IMR-90 (cell line): ENCODE results near the gene TALDO1. TPM values are rescaled to one million over a fixed set of nuclear protein-coding genes. Genes with fewer than 3 reads are reported as not detected.
A peak's percentile ranks its signal among the peaks of the same experiment; 100 is the strongest.

Experiments
- ATAC-seq: fragments of 200-7000 bp; cut with Tn5 transposase; 2 replicates; pipeline ENCODE4 v1.9.1; 2020; ENCODE audit warnings: low read depth, mild to moderate bottlenecking, moderate library complexity
- BruUV-seq: library from RNA; stranded (reverse); fragments of 400-500 nt; replicated peaks from 2 replicates; lab custom pipeline; 2021; lab: Mats Ljungman, UMichigan
- CTCF ChIA-PET: fragments of 300-600 bp; formaldehyde crosslinking; extraction: SDS; loops from one replicate; lab custom pipeline; 2021; ENCODE audit warnings: antibody characterized with exemption; lab: Yijun Ruan, JAX
- POLR2A ChIA-PET: fragments of 300-600 bp; sonication (Branson Sonifier 250); formaldehyde crosslinking; loops from one replicate; lab custom pipeline; 2022; ENCODE audit warnings: antibody characterized with exemption; ENCODE audit not compliant: unreplicated experiment; lab: Charles Lee
- DNase-seq: peaks from one replicate; pipeline ENCODE4 v3.0.0; 2013
- H2AFZ ChIP-seq: replicated peaks from 2 replicates; pipeline ENCODE3; 2013; ENCODE audit warnings: low read length, mild to moderate bottlenecking; ENCODE audit not compliant: poor library complexity
- H2AK5ac ChIP-seq: 2 replicates; pipeline ENCODE4 v1.6.1; 2013; ENCODE audit warnings: low read depth, low read length, inconsistent platforms
- H2AK9ac ChIP-seq: replicated peaks from 2 replicates; pipeline ENCODE3; 2013; ENCODE audit warnings: mild to moderate bottlenecking, low read depth, low read length, moderate library complexity; ENCODE audit not compliant: poor library complexity
- H2BK120ac ChIP-seq: 2 replicates; pipeline ENCODE4 v1.6.1; 2013; ENCODE audit warnings: low read depth, low read length, inconsistent platforms
- H2BK15ac ChIP-seq: 3 replicates; pipeline ENCODE4 v1.6.1; 2013; ENCODE audit warnings: low read depth, low read length, inconsistent platforms
- H2BK20ac ChIP-seq: 2 replicates; pipeline ENCODE4 v1.6.1; 2013; ENCODE audit warnings: low read depth, mild to moderate bottlenecking, inconsistent platforms, low read length, moderate library complexity
- H2BK5ac ChIP-seq: 2 replicates; pipeline ENCODE4 v1.6.1; 2013; ENCODE audit warnings: mild to moderate bottlenecking, low read depth, low read length, inconsistent platforms; ENCODE audit not compliant: poor library complexity, severe bottlenecking
- H3K14ac ChIP-seq: replicated peaks from 2 replicates; pipeline ENCODE4 v1.6.1; 2013; ENCODE audit warnings: low read depth, low read length, inconsistent platforms
- H3K18ac ChIP-seq: 2 replicates; pipeline ENCODE4 v1.6.1; 2013; ENCODE audit warnings: low read depth, low read length, control low read depth
- H3K23ac ChIP-seq: 2 replicates; pipeline ENCODE4 v1.6.1; 2013; ENCODE audit warnings: low read depth, low read length, inconsistent platforms
- H3K27ac ChIP-seq: 2 replicates; pipeline ENCODE4 v1.5.1; 2013; ENCODE audit warnings: mild to moderate bottlenecking, control low read depth, low read length; ENCODE audit not compliant: insufficient read depth
- H3K27me3 ChIP-seq: 2 replicates; pipeline ENCODE4 v1.6.1; 2013; ENCODE audit warnings: low read length; ENCODE audit not compliant: control insufficient read depth, insufficient read depth
- H3K36me3 ChIP-seq: 2 replicates; pipeline ENCODE4 v1.6.1; 2013; ENCODE audit warnings: low read length, mixed read lengths; ENCODE audit not compliant: control insufficient read depth, insufficient read depth
- H3K4ac ChIP-seq: 2 replicates; pipeline ENCODE4 v1.6.1; 2013; ENCODE audit warnings: low read depth, low read length, inconsistent platforms
- H3K4me1 ChIP-seq: 2 replicates; pipeline ENCODE4 v1.6.1; 2013; ENCODE audit warnings: low read length, mixed read lengths; ENCODE audit not compliant: control insufficient read depth, insufficient read depth
- H3K4me2 ChIP-seq: 2 replicates; pipeline ENCODE4 v1.6.1; 2013; ENCODE audit warnings: low read depth, mild to moderate bottlenecking, control low read depth, low read length, moderate library complexity
- H3K4me3 ChIP-seq: 2 replicates; pipeline ENCODE4 v1.5.1; 2013; ENCODE audit warnings: low read depth, mild to moderate bottlenecking, control low read depth, low read length, moderate library complexity; ENCODE audit not compliant: insufficient read depth
- H3K56ac ChIP-seq: 2 replicates; pipeline ENCODE4 v1.6.1; 2013; ENCODE audit warnings: low read length, inconsistent platforms; ENCODE audit not compliant: insufficient read depth; ENCODE audit errors: extremely low read depth
- H3K79me1 ChIP-seq, 2 experiments: 2 replicates each; pipeline ENCODE4 v1.6.1; 2013; ENCODE audit warnings: low read length in 2 of 2, inconsistent platforms in 1 of 2, low read depth in 1 of 2
- H3K9ac ChIP-seq: 2 replicates; pipeline ENCODE4 v1.6.1; 2013; ENCODE audit warnings: low read depth, low read length, control low read depth
- H3K9me1 ChIP-seq: 2 replicates; pipeline ENCODE4 v1.6.1; 2013; ENCODE audit warnings: low read length, inconsistent platforms; ENCODE audit not compliant: insufficient read depth
- H3K9me3 ChIP-seq: 2 replicates; pipeline ENCODE4 v1.6.1; 2013; ENCODE audit warnings: low read length; ENCODE audit not compliant: control insufficient read depth, insufficient read depth
- H4K20me1 ChIP-seq: 2 replicates; pipeline ENCODE4 v1.6.1; 2013; ENCODE audit warnings: low read length, inconsistent platforms; ENCODE audit not compliant: insufficient read depth
- H4K5ac ChIP-seq: 2 replicates; pipeline ENCODE4 v1.6.1; 2013; ENCODE audit warnings: mild to moderate bottlenecking, low read depth, low read length, control low read depth
- H4K8ac ChIP-seq, 2 experiments: 2 replicates each; pipeline ENCODE4 v1.6.1; 2013; ENCODE audit warnings: low read depth in 2 of 2, low read length in 2 of 2, control low read depth in 1 of 2, inconsistent platforms in 1 of 2
- H4K91ac ChIP-seq: 2 replicates; pipeline ENCODE4 v1.6.1; 2013; ENCODE audit warnings: low read depth, low read length, inconsistent platforms; ENCODE audit not compliant: insufficient read depth
- BHLHE40 ChIP-seq: fragments of 150-350 bp; IDR thresholded peaks from 2 replicates; pipeline ENCODE4 v1.6.1; 2016; ENCODE audit warnings: mild to moderate bottlenecking, low read depth, low read length
- CEBPB ChIP-seq: IDR thresholded peaks from 2 replicates; pipeline ENCODE4 v1.6.1; 2012; ENCODE audit warnings: low read depth, low read length, improper control_type of control experiment
- CHD1 ChIP-seq: IDR thresholded peaks from 2 replicates; pipeline ENCODE4 v1.6.1; 2012; ENCODE audit warnings: low read depth, low read length, improper control_type of control experiment
- FOS ChIP-seq: fragments of 150-350 bp; IDR thresholded peaks from 2 replicates; pipeline ENCODE4 v1.6.1; 2016; ENCODE audit warnings: low read depth, low read length
- MAFK ChIP-seq: IDR thresholded peaks from 2 replicates; pipeline ENCODE4 v1.6.1; 2012; ENCODE audit warnings: low read depth, low read length, improper control_type of control experiment
- MAZ ChIP-seq: IDR thresholded peaks from 2 replicates; pipeline ENCODE4 v1.6.1; 2012; ENCODE audit warnings: low read depth, mild to moderate bottlenecking, low read length, improper control_type of control experiment, moderate library complexity, borderline replicate concordance
- MXI1 ChIP-seq: IDR thresholded peaks from 2 replicates; pipeline ENCODE4 v1.6.1; 2012; ENCODE audit warnings: low read depth, mild to moderate bottlenecking, low read length, moderate library complexity, borderline replicate concordance
- NFE2L2 ChIP-seq: fragments of 150-350 bp; IDR thresholded peaks from 2 replicates; pipeline ENCODE4 v1.6.1; 2016; ENCODE audit warnings: low read depth, mild to moderate bottlenecking, low read length
- POLR2A ChIP-seq: IDR thresholded peaks from 2 replicates; pipeline ENCODE4 v1.6.1; 2012; ENCODE audit warnings: mild to moderate bottlenecking, low read depth, low read length
- RAD21 ChIP-seq: IDR thresholded peaks from 2 replicates; pipeline ENCODE4 v1.6.1; 2012; ENCODE audit warnings: low read length, improper control_type of control experiment
- RCOR1 ChIP-seq: IDR thresholded peaks from 2 replicates; pipeline ENCODE4 v1.6.1; 2012; ENCODE audit warnings: mild to moderate bottlenecking, low read length, improper control_type of control experiment; ENCODE audit not compliant: insufficient replicate concordance
- RFX5 ChIP-seq: IDR thresholded peaks from 2 replicates; pipeline ENCODE4 v1.8.0; 2012; ENCODE audit warnings: low read depth, mild to moderate bottlenecking, low read length, moderate library complexity
- SMC3 ChIP-seq: fragments of 150-350 bp; IDR thresholded peaks from 2 replicates; pipeline ENCODE4 v1.6.1; 2016; ENCODE audit warnings: low read depth, mild to moderate bottlenecking, antibody characterized with exemption, low read length, moderate library complexity
- WGBS, 2 experiments: methylation state at CpG; one replicate each; pipeline versions ENCODE4 v1.1.5 to v1.1.7; 2013; ENCODE audit warnings: missing lambda C conversion rate in 2 of 2; ENCODE audit not compliant: insufficient read length in 1 of 2; ENCODE audit errors: extremely low coverage in 2 of 2; 5-methylcytosine and 5-hydroxymethylcytosine counted together
- dilution Hi-C: fragments of 300-500 bp; cut with HindIII; formaldehyde crosslinking; loops from one replicate; pipeline ENCODE4 v1.14.3; 2018; ENCODE audit warnings: low sequenced_read_pairs; ENCODE audit not compliant: unreplicated experiment
- in situ Hi-C: fragments of 300-500 bp; cut with MboI; formaldehyde crosslinking; loops from 3 replicates; pipeline ENCODE4 v1.14.3; 2019; ENCODE audit warnings: low sequenced_read_pairs, inconsistent platforms, mixed read lengths
- intact Hi-C: fragments of 100-400 bp; cut with micrococcal nuclease; formaldehyde crosslinking; loops from 2 replicates; pipeline ENCODE4 v1.10.0; 2022
- polyA plus RNA-seq, 3 experiments: library from polyadenylated mRNA; depleted of rRNA; stranded (reverse); fragments of >200 nt; gene quantifications; 2 replicates each; pipeline ENCODE4 v1.2.3, GENCODE V29; 2012; ENCODE audit warnings: low replicate concordance in 1 of 3
- total RNA-seq: library from RNA; depleted of rRNA; stranded (reverse); fragments of >200 nt; gene quantifications from 2 replicates; pipeline ENCODE4 v1.2.3, GENCODE V29; 2012
- TF ChIP-seq, protein P1 (sequence below): fragments of 150-350 bp; IDR thresholded peaks from 2 replicates; pipeline ENCODE4 v1.6.1; 2017; ENCODE audit warnings: mild to moderate bottlenecking, antibody characterized with exemption, low read length, low read depth
- TF ChIP-seq, protein P2 (sequence below): fragments of 150-350 bp; IDR thresholded peaks from 2 replicates; pipeline ENCODE4 v1.6.1; 2016; ENCODE audit warnings: low read depth, mild to moderate bottlenecking, low read length, moderate library complexity, borderline replicate concordance
- TF ChIP-seq, protein P3 (sequence below): conservative IDR thresholded peaks from 2 replicates; pipeline ENCODE4 v1.5.1; 2012; ENCODE audit warnings: mild to moderate bottlenecking, low read depth, low read length, improper control_type of control experiment

TALDO1 gene
- total and polyA plus RNA-seq, 2 of the 4 experiments (the other 2 are of a cell fraction): 147 to 210 TPM

DNA sequence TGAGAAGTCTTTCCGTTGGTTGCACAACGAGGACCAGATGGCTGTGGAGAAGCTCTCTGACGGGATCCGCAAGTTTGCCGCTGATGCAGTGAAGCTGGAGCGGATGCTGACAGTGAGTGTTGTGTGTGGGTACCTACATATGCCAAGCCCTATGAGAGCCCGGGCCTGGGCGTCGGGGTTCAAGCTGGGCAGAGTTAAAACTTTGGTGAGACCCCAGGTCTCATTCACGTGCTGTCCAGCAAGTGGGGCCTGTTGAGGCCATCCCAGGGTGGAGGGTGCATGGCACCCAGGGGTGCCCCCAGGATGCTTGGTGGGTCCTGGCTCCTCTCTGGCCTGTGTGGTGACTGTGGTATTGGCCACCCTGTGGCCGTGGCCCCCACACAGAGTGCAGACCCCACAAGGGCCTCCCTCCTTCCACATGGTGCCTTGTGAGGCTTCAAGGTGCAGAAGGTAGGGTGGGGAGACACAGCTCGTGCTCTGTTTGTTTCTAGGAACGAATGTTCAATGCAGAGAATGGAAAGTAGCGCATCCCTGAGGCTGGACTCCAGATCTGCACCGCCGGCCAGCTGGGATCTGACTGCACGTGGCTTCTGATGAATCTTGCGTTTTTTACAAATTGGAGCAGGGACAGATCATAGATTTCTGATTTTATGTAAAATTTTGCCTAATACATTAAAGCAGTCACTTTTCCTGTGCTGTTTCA, 17.2 kb downstream of the TALDO1 start:
- no peaks in the 10 kb centered on the region for H3K27me3 ChIP-seq
- DNase-seq (no peak), ATAC-seq (no peak)
- H3K4me2 ChIP-seq: no peak overlapping the region
- H3K23ac ChIP-seq: no peak overlapping the region
- H3K14ac ChIP-seq: no peak overlapping the region
- H4K5ac ChIP-seq: no peak overlapping the region
- WGBS, 2 experiments: 80% methylated on average over 6 of the region's 18 CpGs; no CpG with 5 or more reads in 1 of the 2 experiments
- no peak overlapping the region for H2BK20ac ChIP-seq
- H3K56ac ChIP-seq: no peak overlapping the region
- no peak overlapping the region for H2AFZ ChIP-seq
- no peak overlapping the region for H2BK5ac ChIP-seq
- H2BK15ac ChIP-seq: no peak overlapping the region
- peaks cover 3% of the 10 kb centered on the region; the same call in 1 of the 2 replicates for H3K9me1 ChIP-seq
- H3K4me3 ChIP-seq: no peak overlapping the region
- TF ChIP-seq BHLHE40 (no peak), CHD1 (no peak), MXI1 (no peak), SMC3 (no peak), CEBPB (no peak), RAD21 (no peak), MAZ (no peak), FOS (no peak), MAFK (no peak), NFE2L2 (no peak), RCOR1 (no peak), RFX5 (no peak), POLR2A (no peak)
- TF ChIP-seq, protein P1, sequence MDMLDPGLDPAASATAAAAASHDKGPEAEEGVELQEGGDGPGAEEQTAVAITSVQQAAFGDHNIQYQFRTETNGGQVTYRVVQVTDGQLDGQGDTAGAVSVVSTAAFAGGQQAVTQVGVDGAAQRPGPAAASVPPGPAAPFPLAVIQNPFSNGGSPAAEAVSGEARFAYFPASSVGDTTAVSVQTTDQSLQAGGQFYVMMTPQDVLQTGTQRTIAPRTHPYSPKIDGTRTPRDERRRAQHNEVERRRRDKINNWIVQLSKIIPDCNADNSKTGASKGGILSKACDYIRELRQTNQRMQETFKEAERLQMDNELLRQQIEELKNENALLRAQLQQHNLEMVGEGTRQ: no peak
- TF ChIP-seq, protein P2, sequence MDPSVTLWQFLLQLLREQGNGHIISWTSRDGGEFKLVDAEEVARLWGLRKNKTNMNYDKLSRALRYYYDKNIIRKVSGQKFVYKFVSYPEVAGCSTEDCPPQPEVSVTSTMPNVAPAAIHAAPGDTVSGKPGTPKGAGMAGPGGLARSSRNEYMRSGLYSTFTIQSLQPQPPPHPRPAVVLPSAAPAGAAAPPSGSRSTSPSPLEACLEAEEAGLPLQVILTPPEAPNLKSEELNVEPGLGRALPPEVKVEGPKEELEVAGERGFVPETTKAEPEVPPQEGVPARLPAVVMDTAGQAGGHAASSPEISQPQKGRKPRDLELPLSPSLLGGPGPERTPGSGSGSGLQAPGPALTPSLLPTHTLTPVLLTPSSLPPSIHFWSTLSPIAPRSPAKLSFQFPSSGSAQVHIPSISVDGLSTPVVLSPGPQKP: no peak
- TF ChIP-seq, protein P3, sequence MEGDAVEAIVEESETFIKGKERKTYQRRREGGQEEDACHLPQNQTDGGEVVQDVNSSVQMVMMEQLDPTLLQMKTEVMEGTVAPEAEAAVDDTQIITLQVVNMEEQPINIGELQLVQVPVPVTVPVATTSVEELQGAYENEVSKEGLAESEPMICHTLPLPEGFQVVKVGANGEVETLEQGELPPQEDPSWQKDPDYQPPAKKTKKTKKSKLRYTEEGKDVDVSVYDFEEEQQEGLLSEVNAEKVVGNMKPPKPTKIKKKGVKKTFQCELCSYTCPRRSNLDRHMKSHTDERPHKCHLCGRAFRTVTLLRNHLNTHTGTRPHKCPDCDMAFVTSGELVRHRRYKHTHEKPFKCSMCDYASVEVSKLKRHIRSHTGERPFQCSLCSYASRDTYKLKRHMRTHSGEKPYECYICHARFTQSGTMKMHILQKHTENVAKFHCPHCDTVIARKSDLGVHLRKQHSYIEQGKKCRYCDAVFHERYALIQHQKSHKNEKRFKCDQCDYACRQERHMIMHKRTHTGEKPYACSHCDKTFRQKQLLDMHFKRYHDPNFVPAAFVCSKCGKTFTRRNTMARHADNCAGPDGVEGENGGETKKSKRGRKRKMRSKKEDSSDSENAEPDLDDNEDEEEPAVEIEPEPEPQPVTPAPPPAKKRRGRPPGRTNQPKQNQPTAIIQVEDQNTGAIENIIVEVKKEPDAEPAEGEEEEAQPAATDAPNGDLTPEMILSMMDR: no peak
- in situ Hi-C loops (no loop called here), intact Hi-C loops (no loop called here), dilution Hi-C loops (no loop called here)
- CTCF ChIA-PET: no interaction called here
- BruUV-seq: no TSS peak
- no peak overlapping the region for H3K9ac ChIP-seq
- H3K79me1 ChIP-seq: peaks cover 8 to 48% of the 10 kb centered on the region in 2 experiments; a peak in 3 of 4 replicates
- H2BK120ac ChIP-seq: no peak overlapping the region
- no peak overlapping the region for H2AK5ac ChIP-seq
- H3K36me3 ChIP-seq: peaks cover 59% of the 10 kb centered on the region
- H3K18ac ChIP-seq: no peak overlapping the region
- no peak overlapping the region for H4K91ac ChIP-seq
- H4K8ac ChIP-seq: no peak overlapping the region
- no peaks in the 10 kb centered on the region for H3K9me3 ChIP-seq
- H4K20me1 ChIP-seq: peaks cover 43% of the 10 kb centered on the region
- peaks cover 5% of the 10 kb centered on the region for H3K4me1 ChIP-seq
- H2AK9ac ChIP-seq: peak overlapping the region; percentile 71
- POLR2A ChIA-PET: no interaction called here
- no peak overlapping the region for H3K27ac ChIP-seq
- no peak overlapping the region for H3K4ac ChIP-seq
